ENCODE results near the gene MACROH2A2. TPM values are rescaled to one million over a fixed set of nuclear protein-coding genes. Genes with fewer than 3 reads are reported as not detected.

Gene MACROH2A2
- total and polyA plus RNA-seq, 2 donors (not counting 1 experiment from before 2014, with no cell fraction given): not detected

GRCh38 chr10:70087616-70088307, 35.1 kb downstream of the MACROH2A2 start:
- Histone ChIP-seq H3K4me2 (replicated peaks; ENCODE audit: low read depth, low read length, poor library complexity, severe bottlenecking) (no peak overlapping the region), H2AFZ (ENCODE audit: insufficient read depth, low read depth, low read length, poor library complexity, severe bottlenecking) (no peak overlapping the region), H3K27ac (ENCODE audit: low read length in 2 of 2) (no peak overlapping the region), H3K36me3 (replicated peaks in 1 of 2; ENCODE audit: control extremely low read depth in 1 of 2, control insufficient read depth in 1 of 2, extremely low read depth in 1 of 2, insufficient read depth in 2 of 2, low read length in 1 of 2) (no peaks in the 10 kb centered on the region), H3K9ac (ENCODE audit: low read length) (no peak overlapping the region), H4K20me1 (ENCODE audit: control insufficient read depth, insufficient read depth, low read length, poor library complexity, severe bottlenecking) (no peaks in the 10 kb centered on the region), H3K27me3 (replicated peaks in 1 of 4; ENCODE audit: control extremely low read depth in 1 of 4, control insufficient read depth in 3 of 4, insufficient read depth in 4 of 4, low read length in 3 of 4) (no peaks in the 10 kb centered on the region), H3K4me1 (ENCODE audit: control insufficient read depth in 2 of 2, insufficient read depth in 2 of 2, low read length in 2 of 2) (no peaks in the 10 kb centered on the region), H3K4me3 (ENCODE audit: control extremely low read depth in 1 of 5, extremely low read depth in 1 of 5, insufficient read depth in 1 of 5, low read depth in 2 of 5, low read length in 4 of 5) (no peak overlapping the region), H3K79me2 (ENCODE audit: control insufficient read depth, insufficient read depth, low read length) (no peaks in the 10 kb centered on the region), H3K9me3 (ENCODE audit: control extremely low read depth in 1 of 3, control insufficient read depth in 2 of 3, insufficient read depth in 1 of 3, low read length in 2 of 3) (no peaks in the 10 kb centered on the region)
- WGBS (ENCODE audit: insufficient coverage): 86% methylated on average over 9 of the region's 15 CpGs
- H3K4me1 Mint-ChIP-seq: no peaks in the 10 kb centered on the region
- H3K4me3 Mint-ChIP-seq: no peak overlapping the region
- intact Hi-C loops (cut with micrococcal nuclease): no loop called here
- no peak for DNase-seq
- H3K27me3 Mint-ChIP-seq: peaks cover 4% of the 10 kb centered on the region
- TF ChIP-seq, protein P1, sequence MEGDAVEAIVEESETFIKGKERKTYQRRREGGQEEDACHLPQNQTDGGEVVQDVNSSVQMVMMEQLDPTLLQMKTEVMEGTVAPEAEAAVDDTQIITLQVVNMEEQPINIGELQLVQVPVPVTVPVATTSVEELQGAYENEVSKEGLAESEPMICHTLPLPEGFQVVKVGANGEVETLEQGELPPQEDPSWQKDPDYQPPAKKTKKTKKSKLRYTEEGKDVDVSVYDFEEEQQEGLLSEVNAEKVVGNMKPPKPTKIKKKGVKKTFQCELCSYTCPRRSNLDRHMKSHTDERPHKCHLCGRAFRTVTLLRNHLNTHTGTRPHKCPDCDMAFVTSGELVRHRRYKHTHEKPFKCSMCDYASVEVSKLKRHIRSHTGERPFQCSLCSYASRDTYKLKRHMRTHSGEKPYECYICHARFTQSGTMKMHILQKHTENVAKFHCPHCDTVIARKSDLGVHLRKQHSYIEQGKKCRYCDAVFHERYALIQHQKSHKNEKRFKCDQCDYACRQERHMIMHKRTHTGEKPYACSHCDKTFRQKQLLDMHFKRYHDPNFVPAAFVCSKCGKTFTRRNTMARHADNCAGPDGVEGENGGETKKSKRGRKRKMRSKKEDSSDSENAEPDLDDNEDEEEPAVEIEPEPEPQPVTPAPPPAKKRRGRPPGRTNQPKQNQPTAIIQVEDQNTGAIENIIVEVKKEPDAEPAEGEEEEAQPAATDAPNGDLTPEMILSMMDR (IDR thresholded peaks at IDR 0.05): no peak
- no peak for TF ChIP-seq EZH2 (IDR thresholded peaks at IDR 0.05; ENCODE audit: borderline replicate concordance, insufficient read depth, low read depth, low read length, poor library complexity, severe bottlenecking)
- POLR2A ChIA-PET: no interaction called here
- no peak for ATAC-seq (ENCODE audit: low read depth)
- no peak overlapping the region for H3K27ac Mint-ChIP-seq
- CTCF ChIA-PET: no interaction called here
- no peaks in the 10 kb centered on the region for H3K9me3 Mint-ChIP-seq (ENCODE audit: insufficient read depth)

DNA sequence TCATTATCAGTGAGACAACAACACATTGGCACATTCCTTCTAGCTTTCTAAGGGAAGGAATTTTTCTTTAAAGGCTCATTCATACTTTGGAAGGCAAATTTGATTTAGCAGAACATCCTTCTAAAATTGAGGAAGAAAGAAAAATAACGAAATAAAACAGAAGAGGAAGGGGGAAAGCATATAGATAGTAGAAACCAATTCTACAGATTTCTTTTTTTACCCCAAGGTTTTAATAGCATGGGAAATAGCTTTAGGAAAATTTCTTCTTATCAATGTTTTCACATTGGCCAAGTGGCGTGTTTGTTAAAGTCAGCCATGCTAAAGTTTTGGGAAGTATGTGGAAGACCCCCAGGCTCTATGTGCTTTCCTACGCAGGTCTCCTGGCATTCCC, 35.7 kb downstream of the MACROH2A2 start:
- Histone ChIP-seq H3K4me1 (ENCODE audit: control insufficient read depth in 2 of 2, insufficient read depth in 2 of 2, low read length in 2 of 2) (no peaks in the 10 kb centered on the region), H3K4me2 (replicated peaks; ENCODE audit: low read depth, low read length, poor library complexity, severe bottlenecking) (no peak overlapping the region), H3K27me3 (replicated peaks in 1 of 4; ENCODE audit: control extremely low read depth in 1 of 4, control insufficient read depth in 3 of 4, insufficient read depth in 4 of 4, low read length in 3 of 4) (no peaks in the 10 kb centered on the region), H3K36me3 (replicated peaks in 1 of 2; ENCODE audit: control extremely low read depth in 1 of 2, control insufficient read depth in 1 of 2, extremely low read depth in 1 of 2, insufficient read depth in 2 of 2, low read length in 1 of 2) (no peaks in the 10 kb centered on the region), H3K4me3 (ENCODE audit: control extremely low read depth in 1 of 5, extremely low read depth in 1 of 5, insufficient read depth in 1 of 5, low read depth in 2 of 5, low read length in 4 of 5) (no peak overlapping the region), H3K27ac (ENCODE audit: low read length in 2 of 2) (no peak overlapping the region), H3K9me3 (ENCODE audit: control extremely low read depth in 1 of 3, control insufficient read depth in 2 of 3, insufficient read depth in 1 of 3, low read length in 2 of 3) (no peaks in the 10 kb centered on the region), H3K79me2 (ENCODE audit: control insufficient read depth, insufficient read depth, low read length) (no peaks in the 10 kb centered on the region), H4K20me1 (ENCODE audit: control insufficient read depth, insufficient read depth, low read length, poor library complexity, severe bottlenecking) (no peaks in the 10 kb centered on the region), H3K9ac (ENCODE audit: low read length) (no peak overlapping the region), H2AFZ (ENCODE audit: insufficient read depth, low read depth, low read length, poor library complexity, severe bottlenecking) (no peak overlapping the region)
- H3K27me3 Mint-ChIP-seq: peaks cover 6% of the 10 kb centered on the region
- POLR2A ChIA-PET: no interaction called here
- ATAC-seq (ENCODE audit: low read depth): no peak
- no peak for DNase-seq
- no peaks in the 10 kb centered on the region for H3K4me1 Mint-ChIP-seq
- no peak for TF ChIP-seq EZH2 (IDR thresholded peaks at IDR 0.05; ENCODE audit: borderline replicate concordance, insufficient read depth, low read depth, low read length, poor library complexity, severe bottlenecking)
- TF ChIP-seq, protein P1 (IDR thresholded peaks at IDR 0.05): no peak
- H3K27ac Mint-ChIP-seq: no peak overlapping the region
- no peak overlapping the region for H3K4me3 Mint-ChIP-seq
- H3K9me3 Mint-ChIP-seq (ENCODE audit: insufficient read depth): no peaks in the 10 kb centered on the region
- intact Hi-C loops (cut with micrococcal nuclease): no loop called here
- CTCF ChIA-PET: no interaction called here
- WGBS (ENCODE audit: insufficient coverage): 40% methylated on average over 2 of the region's 3 CpGs
